SH-SY5Y (cell line): ENCODE measurements around the gene TMC7.

ENCODE experiments used
- GATA2 ChIP-seq: IDR thresholded peaks from 2 replicates; pipeline ENCODE4 v1.6.1; 2011; ENCODE audit warnings: mild to moderate bottlenecking, low read depth, low read length
- GATA3 ChIP-seq: IDR thresholded peaks from 2 replicates; pipeline ENCODE4 v1.6.1; 2011; ENCODE audit warnings: low read depth, mild to moderate bottlenecking, low read length, moderate library complexity

- no peak for TF ChIP-seq GATA2
- TF ChIP-seq GATA3: no peak
Measured at GRCh38 chr16:18999045-18999393, 15.3 kb downstream of the TMC7 start.
